H1 (cell line): ENCODE data around the gene VPS11. TPM values are rescaled to one million over a fixed set of nuclear protein-coding genes. Genes with fewer than 3 reads are reported as not detected.

Source experiments
- ASH2L ChIP-seq: fragments of 200-600, 300-600 bp; sonication (generic); IDR thresholded peaks from one replicate; pipeline ENCODE4 v1.7.1; 2017; ENCODE audit warnings: low read length
- ATF3 ChIP-seq: IDR thresholded peaks from 2 replicates; pipeline ENCODE4 v1.6.1; 2011; ENCODE audit warnings: low read depth, mild to moderate bottlenecking, low read length; ENCODE audit not compliant: insufficient read depth
- BACH1 ChIP-seq: IDR thresholded peaks from 2 replicates; pipeline ENCODE4 v1.6.1; 2012; ENCODE audit warnings: low read length, improper control_type of control experiment
- BCL11A ChIP-seq, 2 experiments: IDR thresholded peaks; one replicate each; pipeline ENCODE4 v1.6.1; 2011; ENCODE audit warnings: low read depth in 2 of 2, low read length in 2 of 2, mild to moderate bottlenecking in 2 of 2
- CBX5 ChIP-seq: fragments of 300-800, 300-1000 bp; sonication (generic); IDR thresholded peaks from 2 replicates; pipeline ENCODE4 v1.7.1; 2016; ENCODE audit warnings: antibody characterized with exemption, low read length, low read depth
- KDM4A ChIP-seq: IDR thresholded peaks from one replicate; pipeline ENCODE4 v1.7.1; 2012; ENCODE audit warnings: low read depth, mild to moderate bottlenecking, moderate library complexity, low read length, inconsistent platforms; ENCODE audit not compliant: severe bottlenecking
- KDM5A ChIP-seq: fragments of 200-600 bp; IDR thresholded peaks from 2 replicates; pipeline ENCODE4 v1.7.1; 2012; ENCODE audit warnings: mild to moderate bottlenecking, low read length, inconsistent platforms, mixed read lengths
- NANOG ChIP-seq: IDR thresholded peaks from 2 replicates; pipeline ENCODE4 v1.6.1; 2011; ENCODE audit warnings: low read length, low read depth, mild to moderate bottlenecking, inconsistent platforms; ENCODE audit not compliant: insufficient read depth, poor library complexity, severe bottlenecking
- PHF8 ChIP-seq: fragments of 200-600 bp; sonication (generic); conservative IDR thresholded peaks from 2 replicates; pipeline ENCODE4 v1.7.1; 2012; ENCODE audit warnings: low read depth, mild to moderate bottlenecking, inconsistent platforms, low read length, moderate library complexity
- POLR2AphosphoS5 ChIP-seq: IDR thresholded peaks from 2 replicates; pipeline ENCODE4 v1.6.1; 2011; ENCODE audit warnings: low read depth, low read length
- SIN3A ChIP-seq, 2 experiments: IDR thresholded peaks in 1 of 2; conservative IDR thresholded peaks in 1 of 2; 2 replicates each; pipeline ENCODE4 v1.6.1; 2011 to 2012; ENCODE audit warnings: low read length in 2 of 2, improper control_type of control experiment in 1 of 2, low read depth in 1 of 2, mild to moderate bottlenecking in 1 of 2
- SIRT6 ChIP-seq: IDR thresholded peaks from one replicate; pipeline ENCODE4 v1.7.1; 2012; ENCODE audit warnings: low read length, inconsistent platforms
- SP4 ChIP-seq: IDR thresholded peaks from 2 replicates; pipeline ENCODE4 v1.6.1; 2012; ENCODE audit warnings: low read length, inconsistent platforms
- SRF ChIP-seq: IDR thresholded peaks from 2 replicates; pipeline ENCODE4 v1.6.1; 2011; ENCODE audit warnings: mild to moderate bottlenecking, low read depth, low read length, moderate library complexity
- polyA plus RNA-seq, 7 experiments: library from polyadenylated mRNA; depleted of rRNA in 3 of 7; stranded (reverse) in 5 of 7; unstranded in 2 of 7; fragments of >200 nt in 5 of 7; fragments of 200-250 nt in 2 of 7; gene quantifications; 1 replicate in 5 of 7; 2 replicates in 1 of 7; 4 replicates in 1 of 7; pipeline versions ENCODE4 v1.2.1 to v1.2.3, GENCODE V29; 2011 to 2013; ENCODE audit warnings: missing spikeins in 2 of 7, mixed read lengths in 2 of 7
- total RNA-seq: library from RNA; stranded (reverse); fragmentation: NEBNext Ultra II Directional; extraction: Animal tissue kit (Norgen Biotek cat#: 25700); gene quantifications from 2 replicates; pipeline ENCODE4 v1.2.1, GENCODE V29; 2021
- TF ChIP-seq, protein P1 (sequence below): IDR thresholded peaks from 2 replicates; pipeline ENCODE4 v1.6.1; 2012; ENCODE audit warnings: low read length, inconsistent platforms

Gene VPS11
- total and polyA plus RNA-seq, 2 of the 8 experiments (the other 6 are each of a cell fraction or from before 2014, with no cell fraction given) = 13.1 to 15.5 TPM

GRCh38 chr11:119018074-119018938 lies 49.3 kb upstream of the VPS11 start, which contains the start of the genes RPS25 and TRAPPC4 (continued):
- TF ChIP-seq, protein P1, sequence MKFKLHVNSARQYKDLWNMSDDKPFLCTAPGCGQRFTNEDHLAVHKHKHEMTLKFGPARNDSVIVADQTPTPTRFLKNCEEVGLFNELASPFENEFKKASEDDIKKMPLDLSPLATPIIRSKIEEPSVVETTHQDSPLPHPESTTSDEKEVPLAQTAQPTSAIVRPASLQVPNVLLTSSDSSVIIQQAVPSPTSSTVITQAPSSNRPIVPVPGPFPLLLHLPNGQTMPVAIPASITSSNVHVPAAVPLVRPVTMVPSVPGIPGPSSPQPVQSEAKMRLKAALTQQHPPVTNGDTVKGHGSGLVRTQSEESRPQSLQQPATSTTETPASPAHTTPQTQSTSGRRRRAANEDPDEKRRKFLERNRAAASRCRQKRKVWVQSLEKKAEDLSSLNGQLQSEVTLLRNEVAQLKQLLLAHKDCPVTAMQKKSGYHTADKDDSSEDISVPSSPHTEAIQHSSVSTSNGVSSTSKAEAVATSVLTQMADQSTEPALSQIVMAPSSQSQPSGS = no peak
- peak; percentile 87 for TF ChIP-seq ASH2L
- peak; percentile 79 for TF ChIP-seq PHF8
- peak; percentile 90 for TF ChIP-seq POLR2AphosphoS5
- no peak for TF ChIP-seq SIRT6
- peak; percentile 23 to 90; a peak in 3 of 4 replicates for TF ChIP-seq SIN3A (conservative IDR thresholded peaks at IDR 0.05 in 1 of 2, IDR thresholded peaks at IDR 0.05 in 1 of 2; ENCODE audit: low read depth in 1 of 2, low read length in 2 of 2)
- TF ChIP-seq ATF3 = no peak
- no peak for TF ChIP-seq NANOG
- no peak for TF ChIP-seq SRF
- TF ChIP-seq BCL11A (IDR thresholded peaks at IDR 0.05; ENCODE audit: low read depth in 2 of 2, low read length in 2 of 2) = no peak
- TF ChIP-seq SP4 = peak; percentile 94
- TF ChIP-seq KDM4A = peak; percentile 48
- no peak for TF ChIP-seq BACH1
- TF ChIP-seq CBX5 = no peak
- peak; percentile 54 for TF ChIP-seq KDM5A
